Hepatocyte (in vitro differentiated cells): ENCODE results near the gene FRY.

ENCODE experiments used
- CTCF ChIP-seq: fragments of 200-600 bp; sonication (generic); IDR thresholded peaks from 2 replicates; pipeline ENCODE4 v1.5.1; 2016; ENCODE audit warnings: antibody characterized with exemption, mild to moderate bottlenecking; ENCODE audit not compliant: poor library complexity
- EZH2 ChIP-seq: fragments of 200-600 bp; sonication (generic); IDR thresholded peaks from 2 replicates; pipeline ENCODE4 v1.6.1; 2016; ENCODE audit warnings: antibody characterized with exemption, mild to moderate bottlenecking, borderline replicate concordance

GRCh38 chr13:32272021-32272683, 240.6 kb downstream of the FRY start:
- TF ChIP-seq EZH2 (no peak), CTCF (no peak)
